HCT116 (cell line): ENCODE results near the gene ACO2. TPM values are rescaled to one million over a fixed set of nuclear protein-coding genes. Genes with fewer than 3 reads are reported as not detected.

Experiments
- ATAC-seq: fragments of 200-7000 bp; cut with Tn5 transposase; 2 replicates; pipeline ENCODE4 v1.9.1; 2020; ENCODE audit warnings: mild to moderate bottlenecking, moderate library complexity
- BruUV-seq: library from RNA; stranded (reverse); fragments of 400-500 nt; replicated peaks from 2 replicates; lab custom pipeline; 2021; lab: Mats Ljungman, UMichigan
- CTCF ChIA-PET: fragments of 300-600 bp; sonication (Branson Sonifier 250); formaldehyde crosslinking; loops from one replicate; lab custom pipeline; 2021; ENCODE audit warnings: antibody characterized with exemption; lab: Charles Lee
- POLR2A ChIA-PET: fragments of 300-600, 350-600 bp; sonication (Branson Sonifier 250); formaldehyde crosslinking; loops from one replicate; lab custom pipeline; 2021; ENCODE audit warnings: antibody characterized with exemption; lab: Charles Lee
- RAD21 ChIA-PET, 2 experiments: fragments of 300-600 bp; sonication (Branson Sonifier 250); formaldehyde crosslinking; loops; one replicate each; lab custom pipeline; 2023; ENCODE audit warnings: low total read pairs in 2 of 2; ENCODE audit not compliant: uncharacterized antibody in 2 of 2, unreplicated experiment in 2 of 2, low non-redundant PET in 1 of 2; lab: Charles Lee
- DNase-seq: peaks from one replicate; pipeline ENCODE4 v3.0.0-alpha.2; 2010; ENCODE audit warnings: low read depth, low spot score
- H2AFZ ChIP-seq: fragments of 200-600 bp; shearing (Covaris generic), sonication (generic); 2 replicates; pipeline ENCODE4 v1.6.1; 2017; ENCODE audit warnings: low read depth, mixed run types, mixed read lengths, antibody characterized with exemption, low read length; ENCODE audit not compliant: poor library complexity, severe bottlenecking
- H3K27ac ChIP-seq: 2 replicates; pipeline ENCODE4 v1.5.1; 2012; ENCODE audit warnings: low read depth, low read length
- H3K27me3 ChIP-seq: fragments of 200-600 bp; sonication (generic); 2 replicates; pipeline ENCODE4 v1.6.1; 2016; ENCODE audit warnings: mixed run types, low read length, mixed read lengths; ENCODE audit not compliant: insufficient read depth
- H3K36me3 ChIP-seq, 2 experiments: fragments of 200-500 bp in 1 of 2; fragments of 200-600 bp in 1 of 2; sonication (Bioruptor generic) in 1 of 2; sonication (generic) in 1 of 2; 2 replicates each; pipeline versions ENCODE4 v1.5.1 to v1.6.1; 2014 to 2016; ENCODE audit warnings: low read length in 2 of 2, inconsistent platforms in 1 of 2, mixed read lengths in 1 of 2, mixed run types in 1 of 2; ENCODE audit not compliant: insufficient read depth in 2 of 2, control insufficient read depth in 1 of 2
- H3K4me1 ChIP-seq, 2 experiments: fragments of 200-600 bp in 1 of 2; sonication (generic) in 1 of 2; 2 replicates each; pipeline versions ENCODE4 v1.5.1 to v1.6.1; 2012 to 2017; ENCODE audit warnings: low read length in 2 of 2, inconsistent platforms in 1 of 2, mild to moderate bottlenecking in 1 of 2, mixed read lengths in 1 of 2, mixed run types in 1 of 2, moderate library complexity in 1 of 2; ENCODE audit not compliant: insufficient read depth in 2 of 2, control insufficient read depth in 1 of 2
- H3K4me2 ChIP-seq: fragments of 200-600 bp; sonication (generic); 2 replicates; pipeline ENCODE4 v1.6.1; 2017; ENCODE audit warnings: mixed run types, low read length, mixed read lengths
- H3K4me3 ChIP-seq, 2 experiments: fragments of 200-600 bp in 1 of 2; sonication (generic) in 1 of 2; replicated peaks in 1 of 2; 2 replicates each; pipeline ENCODE4 v1.5.1; 2011 to 2016; ENCODE audit warnings: low read length in 2 of 2, control low read depth in 1 of 2, low read depth in 1 of 2, mild to moderate bottlenecking in 1 of 2, mixed read lengths in 1 of 2, mixed run types in 1 of 2
- H3K79me2 ChIP-seq: fragments of 200-600 bp; sonication (generic); 2 replicates; pipeline ENCODE4 v1.6.1; 2017; ENCODE audit warnings: mild to moderate bottlenecking, mixed run types, low read length, moderate library complexity, mixed read lengths; ENCODE audit not compliant: insufficient read depth
- H3K9ac ChIP-seq: fragments of 200-600 bp; sonication (generic); 2 replicates; pipeline ENCODE4 v1.6.1; 2016; ENCODE audit warnings: low read length, mixed read lengths
- H3K9me2 ChIP-seq: fragments of 200-600 bp; sonication (generic), shearing (Covaris generic); 2 replicates; pipeline ENCODE4 v1.6.1; 2017; ENCODE audit warnings: mixed run types, mild to moderate bottlenecking, moderate library complexity; ENCODE audit not compliant: insufficient read depth
- H3K9me3 ChIP-seq, 2 experiments: fragments of 200-500 bp in 1 of 2; fragments of 200-600 bp in 1 of 2; sonication (Bioruptor generic) in 1 of 2; sonication (generic) in 1 of 2; 2 replicates each; pipeline ENCODE4 v1.6.1; 2014 to 2017; ENCODE audit warnings: low read length in 2 of 2, mixed read lengths in 2 of 2, inconsistent platforms in 1 of 2, low read depth in 1 of 2, mild to moderate bottlenecking in 1 of 2, mixed run types in 1 of 2, moderate library complexity in 1 of 2; ENCODE audit not compliant: control insufficient read depth in 1 of 2, insufficient read depth in 1 of 2
- H4K20me1 ChIP-seq: fragments of 200-600 bp; sonication (generic), shearing (Covaris generic); 2 replicates; pipeline ENCODE4 v1.6.1; 2017; ENCODE audit warnings: mixed run types, mild to moderate bottlenecking, moderate library complexity; ENCODE audit not compliant: insufficient read depth
- CBX3 ChIP-seq: IDR thresholded peaks from 2 replicates; pipeline ENCODE4 v1.6.1; 2012; ENCODE audit warnings: low read depth
- CEBPB ChIP-seq: IDR thresholded peaks from 2 replicates; pipeline ENCODE4 v1.6.1; 2012; ENCODE audit warnings: low read depth
- EGR1 ChIP-seq: IDR thresholded peaks from 2 replicates; pipeline ENCODE4 v1.6.1; 2012; ENCODE audit warnings: low read depth
- EZH2phosphoT487 ChIP-seq: fragments of 200-600 bp; IDR thresholded peaks from 2 replicates; pipeline ENCODE4 v1.6.1; 2018; ENCODE audit warnings: antibody characterized with exemption, borderline replicate concordance
- JUND ChIP-seq: IDR thresholded peaks from 2 replicates; pipeline ENCODE4 v1.6.1; 2012
- POLR2AphosphoS5 ChIP-seq: IDR thresholded peaks from 2 replicates; pipeline ENCODE4 v1.6.1; 2011; ENCODE audit warnings: mild to moderate bottlenecking, low read depth, low read length, moderate library complexity
- SIN3A ChIP-seq: IDR thresholded peaks from 2 replicates; pipeline ENCODE4 v1.6.1; 2012; ENCODE audit warnings: low read depth
- TCF7L2 ChIP-seq: IDR thresholded peaks from 2 replicates; pipeline ENCODE4 v1.7.0; 2011; ENCODE audit warnings: borderline replicate concordance, inconsistent platforms; ENCODE audit not compliant: insufficient read depth, insufficient read length; ENCODE audit errors: extremely low read depth
- ZFX ChIP-seq: fragments of 450-650 bp; IDR thresholded peaks from 2 replicates; pipeline ENCODE4 v1.6.1; 2017
- intact Hi-C: fragments of 100-400 bp; cut with micrococcal nuclease; formaldehyde crosslinking; loops from 2 replicates; pipeline ENCODE4 v1.10.0; 2022
- total RNA-seq: library from RNA; stranded (reverse); gene quantifications from one replicate; pipeline ENCODE4 v1.2.1, GENCODE V29; 2021; ENCODE audit not compliant: unreplicated experiment
- TF ChIP-seq, protein P1 (sequence below): IDR thresholded peaks from 2 replicates; pipeline ENCODE4 v1.6.1; 2012
- TF ChIP-seq, protein P2 (sequence below): IDR thresholded peaks from 2 replicates; pipeline ENCODE4 v1.6.1; 2011; ENCODE audit warnings: mild to moderate bottlenecking, low read length, moderate library complexity; ENCODE audit not compliant: insufficient replicate concordance; ENCODE audit errors: extremely low read depth

Gene ACO2
- total RNA-seq, 1 experiment from 2014 or later: 108 TPM

DNA sequence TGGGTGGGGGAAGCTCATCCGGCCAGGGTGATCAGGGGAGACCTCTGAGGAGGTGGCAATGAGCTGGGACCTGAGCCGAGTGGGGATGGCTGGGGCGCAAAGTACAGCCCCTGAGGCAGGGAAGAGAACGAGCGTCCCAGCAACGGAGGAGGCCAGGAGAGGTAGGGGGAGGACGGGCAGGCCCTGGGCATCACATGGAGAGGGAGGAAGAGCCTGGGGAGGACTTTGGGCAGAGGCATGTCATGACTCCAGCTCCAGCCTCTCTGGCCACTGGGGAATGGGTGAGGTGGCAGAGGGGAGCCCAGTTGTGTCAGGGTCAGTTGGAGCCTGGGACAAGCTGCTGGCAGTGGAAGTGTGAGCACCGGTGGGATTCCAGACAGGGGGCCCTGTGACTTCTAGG lies 109.2 kb downstream of the ACO2 start:
- 0 out of 4 replicates have a peak, but pooled peaks cover 2 to 11% of the 10 kb centered on the region in 2 experiments for H3K36me3 ChIP-seq
- ATAC-seq: no peak
- H4K20me1 ChIP-seq: no peaks in the 10 kb centered on the region
- H3K9me2 ChIP-seq: no peaks in the 10 kb centered on the region
- H3K9me3 ChIP-seq: no peaks in the 10 kb centered on the region
- TF ChIP-seq, protein P1, sequence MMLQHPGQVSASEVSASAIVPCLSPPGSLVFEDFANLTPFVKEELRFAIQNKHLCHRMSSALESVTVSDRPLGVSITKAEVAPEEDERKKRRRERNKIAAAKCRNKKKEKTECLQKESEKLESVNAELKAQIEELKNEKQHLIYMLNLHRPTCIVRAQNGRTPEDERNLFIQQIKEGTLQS: no peak
- TF ChIP-seq CBX3 (no peak), EZH2phosphoT487 (no peak), TCF7L2 (no peak), SIN3A (no peak), EGR1 (no peak), ZFX (no peak), POLR2AphosphoS5 (no peak), CEBPB (no peak), JUND (no peak)
- TF ChIP-seq, protein P2, sequence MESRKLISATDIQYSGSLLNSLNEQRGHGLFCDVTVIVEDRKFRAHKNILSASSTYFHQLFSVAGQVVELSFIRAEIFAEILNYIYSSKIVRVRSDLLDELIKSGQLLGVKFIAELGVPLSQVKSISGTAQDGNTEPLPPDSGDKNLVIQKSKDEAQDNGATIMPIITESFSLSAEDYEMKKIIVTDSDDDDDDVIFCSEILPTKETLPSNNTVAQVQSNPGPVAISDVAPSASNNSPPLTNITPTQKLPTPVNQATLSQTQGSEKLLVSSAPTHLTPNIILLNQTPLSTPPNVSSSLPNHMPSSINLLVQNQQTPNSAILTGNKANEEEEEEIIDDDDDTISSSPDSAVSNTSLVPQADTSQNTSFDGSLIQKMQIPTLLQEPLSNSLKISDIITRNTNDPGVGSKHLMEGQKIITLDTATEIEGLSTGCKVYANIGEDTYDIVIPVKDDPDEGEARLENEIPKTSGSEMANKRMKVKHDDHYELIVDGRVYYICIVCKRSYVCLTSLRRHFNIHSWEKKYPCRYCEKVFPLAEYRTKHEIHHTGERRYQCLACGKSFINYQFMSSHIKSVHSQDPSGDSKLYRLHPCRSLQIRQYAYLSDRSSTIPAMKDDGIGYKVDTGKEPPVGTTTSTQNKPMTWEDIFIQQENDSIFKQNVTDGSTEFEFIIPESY: no peak
- TF ChIP-seq, all 23 proteins: peak for 0
- POLR2A ChIA-PET: no interaction called here
- RAD21 ChIA-PET: no interaction called here
- H3K27me3 ChIP-seq: no peaks in the 10 kb centered on the region
- H3K4me3 ChIP-seq: no peak overlapping the region
- no peak for DNase-seq
- no peak overlapping the region for H3K4me2 ChIP-seq
- intact Hi-C loops: no loop called here
- H3K9ac ChIP-seq: no peak overlapping the region
- H3K27ac ChIP-seq: no peak overlapping the region
- H3K79me2 ChIP-seq: no peaks in the 10 kb centered on the region
- BruUV-seq: no TSS peak
- CTCF ChIA-PET: no interaction called here
- H2AFZ ChIP-seq: no peak overlapping the region
- no peaks in the 10 kb centered on the region for H3K4me1 ChIP-seq

Other genes with a start within 250 kb of the ACO2 start
- gene CHADL, start 228.2 kb upstream of the ACO2 start, total RNA-seq: 0.47 TPM
- 121 TPM for gene RANGAP1, start 182.9 kb upstream of the ACO2 start, total RNA-seq
- 42.0 TPM for gene ZC3H7B, start 167.6 kb upstream of the ACO2 start, total RNA-seq
- 16.5 TPM for gene TEF, start 87.2 kb upstream of the ACO2 start, total RNA-seq
- 55.2 TPM for gene TOB2, start 22.3 kb upstream of the ACO2 start, total RNA-seq
- gene PHF5A, start 425 bp upstream of the ACO2 start, total RNA-seq: 86.0 TPM
- 62.1 TPM for gene POLR3H, start 75.4 kb downstream of the ACO2 start, total RNA-seq
- gene CSDC2, start 91.9 kb downstream of the ACO2 start, total RNA-seq: 0.22 TPM
- gene PMM1, start 120.7 kb downstream of the ACO2 start, total RNA-seq: 31.7 TPM
- 40.8 TPM for gene DESI1, start 151.9 kb downstream of the ACO2 start, total RNA-seq
- gene XRCC6, start 152.2 kb downstream of the ACO2 start, total RNA-seq: 588 TPM
- gene SNU13, start 219.8 kb downstream of the ACO2 start, total RNA-seq: 283 TPM
- gene MEI1, start 230.4 kb downstream of the ACO2 start, total RNA-seq: 0.64 TPM